Spinal cord (tissue), 10 donors: ENCODE data around the gene RNU1-2. TPM values are rescaled to one million over a fixed set of nuclear protein-coding genes. Genes with fewer than 3 reads are reported as not detected.
"Not testable (repeated sequence)": the region's sequence is repeated elsewhere in the genome, so short reads cannot be mapped to it uniquely, and the experiment has no call there.

Experiments used
- DNase-seq, 6 donors: peaks; one replicate each; pipeline versions ENCODE4 v3.0.0 to v3.0.0-alpha.2; 2013 to 2015; ENCODE audit warnings: low spot score in 6 of 6, low read depth in 4 of 6
- H3K27ac ChIP-seq: one replicate; pipeline ENCODE4 v1.5.1; 2013; ENCODE audit warnings: low read depth, low read length, control low read depth
- H3K27me3 ChIP-seq: one replicate; pipeline ENCODE4 v1.6.1; 2013; ENCODE audit warnings: low read length; ENCODE audit not compliant: control insufficient read depth, insufficient read depth
- H3K36me3 ChIP-seq: one replicate; pipeline ENCODE4 v1.6.1; 2013; ENCODE audit warnings: low read length; ENCODE audit not compliant: control insufficient read depth, insufficient read depth
- H3K4me1 ChIP-seq: one replicate; pipeline ENCODE4 v1.6.1; 2013; ENCODE audit warnings: low read length; ENCODE audit not compliant: control insufficient read depth, insufficient read depth
- H3K4me3 ChIP-seq: one replicate; pipeline ENCODE4 v1.5.1; 2013; ENCODE audit warnings: low read depth, low read length, control low read depth
- H3K9me3 ChIP-seq: one replicate; pipeline ENCODE4 v1.6.1; 2013; ENCODE audit warnings: low read length; ENCODE audit not compliant: control insufficient read depth, insufficient read depth
- WGBS: methylation state at CpG from one replicate; pipeline ENCODE4 v1.1.5; 2013; ENCODE audit warnings: missing lambda C conversion rate; ENCODE audit not compliant: insufficient coverage; 5-methylcytosine and 5-hydroxymethylcytosine counted together
- polyA plus RNA-seq, 2 donors: library from polyadenylated mRNA; unstranded; fragments of 120-200 nt; gene quantifications; one replicate each; pipeline ENCODE4 v1.2.1, GENCODE V29; 2013; ENCODE audit not compliant: insufficient read length in 2 of 2
- total RNA-seq, 2 donors: library from RNA; depleted of rRNA in 1 of 2; stranded (reverse); fragments of 120-200 nt in 1 of 2; fragments of >200 nt in 1 of 2; gene quantifications; one replicate each; pipeline versions ENCODE4 v1.2.3 to v1.2.4, GENCODE V29; 2013 to 2014
- donor health status: healthy.

RNU1-2 gene
- total and polyA plus RNA-seq, 4 donors, result 1.2 to 29,651 (median 4,182) TPM; not detected in 1

DNA sequence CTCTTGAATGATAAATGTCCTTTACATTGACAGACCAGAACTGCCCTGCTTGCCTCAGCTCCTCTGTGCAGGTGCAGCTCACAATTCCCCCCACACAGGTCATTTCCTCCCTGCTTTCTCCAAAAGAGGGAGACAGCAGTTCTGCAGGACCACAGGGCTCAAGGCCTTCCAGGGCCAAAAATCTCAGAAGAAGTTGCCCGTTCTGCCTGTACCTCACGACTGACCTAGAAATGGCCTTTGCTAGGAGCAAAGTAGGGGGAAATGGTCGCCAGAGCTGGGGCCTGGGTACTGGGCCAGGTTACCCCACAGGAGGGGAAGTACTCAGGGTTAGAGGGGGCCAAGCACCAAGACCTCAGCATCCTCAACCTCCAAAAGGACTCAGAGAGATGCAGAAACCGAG is 11.1 kb downstream of the RNU1-2 start:
- peak overlapping the region; percentile 19 for H3K27ac ChIP-seq
- H3K4me3 ChIP-seq, result no peak overlapping the region
- peaks cover 28% of the 10 kb centered on the region for H3K4me1 ChIP-seq
- 93% methylated on average over 4 of the region's 4 CpGs for WGBS
- no peaks in the 10 kb centered on the region for H3K36me3 ChIP-seq
- H3K27me3 ChIP-seq, result no peaks in the 10 kb centered on the region
- DNase-seq, result no peak
- H3K9me3 ChIP-seq, result no peaks in the 10 kb centered on the region

DNA sequence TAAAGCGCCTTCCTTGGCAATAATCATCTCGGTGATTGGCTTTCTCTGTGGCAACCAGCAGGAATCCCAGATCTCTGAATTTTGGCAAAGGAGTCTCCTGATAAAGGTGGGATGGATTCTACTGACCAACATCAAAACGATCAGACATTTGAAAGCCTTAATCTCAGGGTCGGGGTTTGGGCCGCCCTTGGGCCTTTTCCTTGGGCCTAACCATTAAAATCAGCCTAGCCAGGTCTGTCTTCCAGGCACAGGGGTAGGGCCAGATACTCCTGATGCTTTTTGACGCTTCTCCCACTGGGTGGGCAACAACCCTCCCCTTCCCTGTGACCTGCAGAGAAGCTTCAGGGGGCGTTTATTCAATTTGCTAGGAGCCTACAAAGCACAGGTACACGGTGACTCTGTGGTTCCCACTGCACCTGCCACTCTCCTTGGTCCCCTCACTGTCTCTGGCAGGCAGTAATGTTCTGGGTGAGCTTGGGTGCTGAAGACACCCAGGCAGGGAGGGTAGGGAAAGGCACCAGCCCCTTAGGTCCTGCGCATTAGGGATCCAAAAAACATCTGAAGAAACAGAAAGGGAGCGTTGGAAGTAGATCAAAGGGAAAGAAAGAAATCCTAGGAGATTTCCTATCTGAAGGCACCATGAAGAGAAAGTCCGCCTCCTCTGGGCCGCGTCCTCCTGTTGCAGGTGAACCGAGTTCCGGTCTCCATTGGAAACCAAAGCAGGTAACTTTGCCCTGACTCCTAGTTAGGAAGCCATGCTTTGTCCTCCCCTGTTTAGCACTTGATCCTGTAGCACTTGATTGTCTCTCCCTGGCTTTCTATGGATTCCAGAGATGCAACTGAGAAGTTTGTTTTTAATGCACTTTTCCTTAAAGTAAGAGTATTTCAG is 12.3 kb downstream of the RNU1-2 start:
- Histone ChIP-seq H3K36me3 (no peaks in the 10 kb centered on the region), H3K27me3 (no peaks in the 10 kb centered on the region), H3K4me1 (peaks cover 35% of the 10 kb centered on the region), H3K9me3 (no peaks in the 10 kb centered on the region), H3K27ac (no peak overlapping the region), H3K4me3 (no peak overlapping the region)
- 85% methylated on average over 14 of the region's 15 CpGs for WGBS
- DNase-seq, result no peak

DNA sequence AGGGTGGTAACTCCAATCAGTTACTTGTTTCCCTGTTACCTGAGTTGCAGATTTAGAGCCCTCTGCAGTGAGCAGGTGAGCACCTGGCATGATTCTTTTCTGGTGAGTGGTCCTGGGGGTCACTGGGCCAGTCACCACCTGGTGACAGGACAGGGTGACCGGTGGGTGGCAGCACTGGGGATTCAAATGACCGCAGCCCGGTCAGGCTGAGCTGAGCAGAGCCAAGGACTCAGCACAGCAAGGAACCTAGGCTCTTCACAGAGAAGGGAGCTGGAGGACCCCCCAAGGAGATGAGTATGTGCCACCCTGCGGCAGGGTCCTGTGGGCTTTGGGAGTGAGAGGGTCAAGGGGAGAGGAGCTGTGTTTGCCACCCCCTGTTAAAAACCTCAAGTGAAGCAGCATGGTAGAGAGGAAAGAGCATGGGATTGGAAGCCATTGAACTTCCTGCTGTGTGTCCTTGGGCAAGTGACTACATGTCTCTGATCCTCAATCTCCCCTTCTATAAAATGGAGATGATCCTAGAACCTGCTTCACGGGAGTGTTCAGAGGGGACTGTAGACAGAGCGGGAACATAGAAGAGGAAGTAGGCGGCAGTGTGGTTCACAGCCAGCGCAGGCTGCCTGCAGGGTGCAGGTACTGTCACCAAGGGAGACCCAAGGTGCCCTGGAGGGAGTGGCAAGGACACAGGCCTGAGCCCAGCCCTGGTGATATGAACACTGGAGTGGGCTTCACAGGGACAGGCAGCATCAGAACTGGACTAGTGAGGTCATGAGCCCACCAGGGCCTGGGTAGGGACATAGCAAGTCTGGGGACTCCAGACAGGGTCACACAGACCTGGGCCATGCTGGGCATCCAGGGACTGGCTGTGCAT is 16.3 kb downstream of the RNU1-2 start:
- H3K4me1 ChIP-seq, result peaks cover 31% of the 10 kb centered on the region
- H3K4me3 ChIP-seq, H3K27ac ChIP-seq, H3K27me3 ChIP-seq, H3K36me3 ChIP-seq, H3K9me3 ChIP-seq, DNase-seq: not testable (repeated sequence)
- WGBS, result 83% methylated on average over 8 of the region's 8 CpGs

DNA sequence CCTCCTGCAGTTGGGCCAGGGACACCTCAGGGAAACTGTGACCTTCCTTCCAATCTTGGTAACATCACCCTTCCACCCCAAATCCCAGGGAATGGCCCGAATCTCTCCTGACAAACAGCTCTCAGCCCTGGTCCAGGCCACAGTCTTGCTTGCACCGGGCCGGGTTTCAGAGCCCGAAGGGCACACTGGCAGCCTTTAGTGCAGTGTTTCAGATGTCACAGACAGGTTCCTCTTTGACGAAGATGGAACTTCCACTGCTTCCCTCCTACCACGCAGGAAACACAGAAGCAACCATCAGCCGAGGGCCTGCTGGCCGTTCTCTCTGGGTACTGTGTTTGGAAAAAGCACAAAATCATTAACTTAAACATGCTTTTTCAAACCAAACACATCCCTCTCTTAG is 17.0 kb downstream of the RNU1-2 start:
- WGBS, result 91% methylated on average over 7 of the region's 8 CpGs

DNA sequence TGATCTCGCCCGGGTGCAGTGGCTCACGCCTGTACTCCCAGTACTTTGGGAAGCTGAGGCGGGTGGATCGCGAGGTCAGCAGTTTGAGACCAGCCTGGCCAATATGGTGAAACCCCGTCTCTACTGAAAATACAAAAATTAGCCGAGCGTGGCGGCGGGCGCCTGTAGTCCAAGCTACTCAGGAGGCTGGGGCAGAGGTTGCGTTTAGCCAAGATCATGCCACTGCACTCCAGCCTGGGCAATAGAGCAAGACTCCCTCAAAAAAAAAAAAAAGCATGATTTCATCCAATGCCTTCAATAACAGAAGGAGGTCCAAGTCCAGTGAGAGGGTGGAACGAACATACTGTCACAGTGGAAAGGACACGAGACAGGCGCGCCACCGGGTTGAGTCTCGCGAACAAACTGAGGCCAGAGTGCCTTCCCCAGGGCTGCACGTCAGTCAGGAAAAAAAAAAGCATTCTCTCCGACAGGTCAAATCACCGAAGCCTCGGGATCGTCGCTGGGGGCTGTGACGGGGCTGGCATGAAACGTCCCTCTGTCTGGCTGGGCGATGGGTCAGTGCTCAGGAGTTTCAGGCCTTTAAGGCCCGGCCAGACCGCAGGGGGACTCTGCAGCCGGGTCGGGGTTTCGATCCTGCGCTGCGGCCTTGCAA is 17.5 kb downstream of the RNU1-2 start:
- H3K4me1 ChIP-seq, result peaks cover 31% of the 10 kb centered on the region
- WGBS, result 47% methylated on average over 36 of the region's 36 CpGs
- peak overlapping the region; percentile 75 for H3K4me3 ChIP-seq
- no peaks in the 10 kb centered on the region for H3K36me3 ChIP-seq
- DNase-seq, result no peak
- H3K27me3 ChIP-seq, result no peaks in the 10 kb centered on the region
- H3K9me3 ChIP-seq, result no peaks in the 10 kb centered on the region
- peak overlapping the region; percentile 92 for H3K27ac ChIP-seq

More for the DNA sequence above, 17.0 kb downstream of the RNU1-2 start:
- not testable (repeated sequence) for DNase-seq, H3K36me3 ChIP-seq, H3K9me3 ChIP-seq, H3K27me3 ChIP-seq, H3K4me3 ChIP-seq, H3K27ac ChIP-seq
- H3K4me1 ChIP-seq, result peaks cover 31% of the 10 kb centered on the region

DNA sequence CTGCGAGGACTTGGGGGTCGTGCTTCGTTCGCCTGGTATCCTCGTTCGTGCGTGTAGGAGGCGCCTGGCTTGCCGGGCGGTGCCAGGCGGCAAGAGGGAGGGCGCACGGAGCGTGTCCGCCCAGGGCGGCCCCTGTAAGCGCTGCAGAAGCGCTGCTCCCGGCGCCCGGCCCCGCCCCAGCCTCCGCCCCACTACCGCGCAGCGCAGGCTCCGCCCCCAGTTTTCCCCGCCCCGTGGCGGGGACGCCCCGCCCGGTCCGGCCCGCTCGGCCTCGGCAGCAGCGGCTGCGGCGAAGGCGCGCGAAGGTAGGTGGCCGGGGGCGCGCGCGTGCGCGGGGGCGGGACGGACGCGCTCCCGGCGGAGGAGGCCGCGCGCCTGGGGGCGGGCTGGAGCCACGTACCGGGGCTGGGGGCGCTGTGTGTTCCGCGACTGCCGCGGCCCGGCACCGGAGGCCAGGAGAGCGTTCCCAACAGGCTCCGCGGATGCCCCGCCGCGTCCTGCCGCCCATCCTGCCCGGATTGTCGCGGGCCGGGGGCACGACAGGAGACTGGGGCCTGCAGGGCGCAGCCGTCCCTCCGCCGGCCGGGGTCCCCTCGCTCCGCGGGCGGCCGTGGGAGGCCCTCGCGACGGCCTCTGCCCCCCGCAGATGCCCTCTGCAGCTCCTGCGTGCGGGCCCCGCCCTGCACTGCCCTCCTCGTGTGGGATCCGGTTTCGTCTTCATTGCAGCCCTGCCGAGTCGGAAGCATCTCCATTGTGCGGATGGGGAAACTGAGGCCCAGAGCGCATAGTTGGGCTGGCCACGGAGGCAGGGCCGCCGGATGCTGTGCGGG is 18.3 kb downstream of the RNU1-2 start:
- peak; percentile 72 to 99 (median 98) for DNase-seq
- peak overlapping the region; percentile 92 for H3K27ac ChIP-seq
- no peaks in the 10 kb centered on the region for H3K27me3 ChIP-seq
- H3K9me3 ChIP-seq, result no peaks in the 10 kb centered on the region
- H3K36me3 ChIP-seq, result no peaks in the 10 kb centered on the region
- peaks cover 31% of the 10 kb centered on the region for H3K4me1 ChIP-seq
- H3K4me3 ChIP-seq, result peak overlapping the region; percentile 75
- under 1% methylated on average over 109 of the region's 109 CpGs for WGBS

DNA sequence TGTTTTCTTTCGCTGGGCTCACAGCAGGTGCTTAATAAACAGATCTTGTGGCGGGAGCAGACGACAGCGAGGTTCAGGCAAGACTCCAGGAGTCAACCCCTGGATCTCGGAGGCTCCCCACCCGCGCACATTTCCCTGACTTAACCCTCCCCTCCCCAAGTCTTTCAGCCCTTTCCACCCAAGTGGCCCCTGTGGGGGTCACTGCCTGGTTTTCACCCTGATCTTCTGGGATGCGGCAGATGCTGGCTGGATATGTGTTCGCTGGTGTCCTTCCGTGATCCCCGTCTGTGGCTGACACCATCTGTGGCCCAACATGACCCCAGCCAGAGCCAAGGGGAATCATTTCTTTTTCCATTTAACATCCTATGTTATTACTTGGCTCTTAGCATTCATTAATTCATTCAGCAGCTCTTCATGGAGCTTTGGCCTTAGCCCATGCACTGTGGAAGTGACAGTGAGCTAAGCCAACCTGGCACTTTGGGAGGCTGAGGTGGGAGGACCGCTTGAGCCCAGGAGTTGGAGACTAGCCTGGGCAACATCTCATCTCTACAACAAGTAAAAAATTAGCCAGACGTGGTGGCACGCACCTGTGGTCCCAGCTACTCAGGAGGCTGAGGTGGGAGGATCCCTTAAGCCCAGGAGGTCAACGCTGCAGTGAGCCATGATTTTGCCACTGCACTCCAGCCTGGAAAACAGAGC is 19.3 kb downstream of the RNU1-2 start:
- not testable (repeated sequence) for H3K27ac ChIP-seq, H3K4me3 ChIP-seq, H3K27me3 ChIP-seq, H3K36me3 ChIP-seq, H3K9me3 ChIP-seq
- WGBS, result 42% methylated on average over 15 of the region's 15 CpGs
- DNase-seq, result peak in 1 of 6 donors; percentile 14
- peaks cover 31% of the 10 kb centered on the region for H3K4me1 ChIP-seq

DNA sequence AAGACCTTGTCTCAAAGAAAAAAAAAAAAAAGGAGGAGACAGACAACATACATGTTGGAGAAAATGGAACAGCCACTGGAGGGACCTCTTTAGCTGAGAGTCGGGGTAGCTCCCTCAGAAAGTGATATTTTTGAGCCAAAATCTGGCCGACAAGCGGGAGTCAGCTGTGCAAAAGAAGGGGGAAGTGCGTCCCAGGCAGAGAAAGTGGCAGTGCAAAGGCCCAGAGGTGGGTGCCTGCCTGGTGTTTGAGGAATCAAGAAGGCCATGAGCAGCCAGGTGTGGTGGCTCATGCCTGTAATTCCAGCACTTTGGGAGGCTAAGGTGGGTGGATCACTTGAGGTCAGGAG is 19.8 kb downstream of the RNU1-2 start:
- no peaks in the 10 kb centered on the region for H3K27me3 ChIP-seq
- no peaks in the 10 kb centered on the region for H3K9me3 ChIP-seq
- WGBS, result 58% methylated on average over 4 of the region's 4 CpGs
- H3K4me3 ChIP-seq, result no peak overlapping the region
- H3K36me3 ChIP-seq, result no peaks in the 10 kb centered on the region
- DNase-seq, result peak in 2 of 6 donors; percentile 31 to 65
- peaks cover 31% of the 10 kb centered on the region for H3K4me1 ChIP-seq
- no peak overlapping the region for H3K27ac ChIP-seq
